ENCODE results near the gene SIM2. TPM values are rescaled to one million over a fixed set of nuclear protein-coding genes. Genes with fewer than 3 reads are reported as not detected.

SIM2 gene
- total RNA-seq, 1 donor from 2014 or later = 0.47 TPM

GRCh38 chr21:36699546-36700294, 805 bp downstream of the SIM2 start:
- Mint-ChIP-seq H3K4me3 (peak overlapping the region; percentile 47), H3K4me1 (ENCODE audit: low read depth) (no peaks in the 10 kb centered on the region), H3K27me3 (ENCODE audit: insufficient read depth) (peaks cover 60% of the 10 kb centered on the region), H3K36me3 (ENCODE audit: low read depth) (no peaks in the 10 kb centered on the region), H3K27ac (peak overlapping the region; percentile 69), H3K9me3 (no peaks in the 10 kb centered on the region)
- intact Hi-C loops (cut with micrococcal nuclease) = loop anchor here (5.0 to 10.0 kb wide), 2 partner anchors 48 to 225 kb away; no protein-coding TSS in a partner anchor
- DNase-seq (ENCODE audit: low spot score) = no peak

DNA sequence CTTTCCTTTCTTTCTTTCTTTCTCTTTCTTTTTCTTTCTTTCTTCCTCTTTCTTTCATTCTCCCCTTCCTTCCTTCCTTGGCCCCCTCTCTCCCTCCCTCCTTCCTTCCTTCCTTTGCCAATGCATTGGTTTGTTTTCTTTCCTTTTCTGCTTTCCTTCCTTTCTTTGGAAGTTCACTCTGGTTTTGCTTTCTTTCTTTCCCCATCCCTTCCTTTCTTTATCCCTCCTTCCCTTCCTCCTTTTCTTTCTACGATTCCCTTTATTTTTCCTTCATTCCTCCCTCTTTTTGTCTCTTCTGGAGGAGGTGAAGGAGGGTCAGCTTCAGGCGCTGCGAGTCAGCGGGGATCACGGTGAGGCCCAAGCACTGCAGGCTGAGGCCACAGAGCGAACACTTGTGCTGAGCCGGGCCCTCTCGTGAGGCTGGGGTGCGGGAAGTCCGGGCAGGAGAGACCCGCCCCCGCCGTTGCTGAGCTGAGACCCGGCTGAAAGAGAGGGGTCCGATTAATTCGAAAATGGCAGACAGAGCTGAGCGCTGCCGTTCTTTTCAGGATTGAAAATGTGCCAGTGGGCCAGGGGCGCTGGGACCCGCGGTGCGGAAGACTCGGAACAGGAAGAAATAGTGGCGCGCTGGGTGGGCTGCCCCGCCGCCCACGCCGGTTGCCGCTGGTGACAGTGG, 1.5 kb downstream of the SIM2 start:
- H3K27ac Mint-ChIP-seq = peak overlapping the region; percentile 69
- intact Hi-C loops (cut with micrococcal nuclease) = loop anchor here (5.0 to 10.0 kb wide), 2 partner anchors 47 to 224 kb away; no protein-coding TSS in a partner anchor
- no peaks in the 10 kb centered on the region for H3K9me3 Mint-ChIP-seq
- no peak for DNase-seq (ENCODE audit: low spot score)
- H3K4me3 Mint-ChIP-seq = peak overlapping the region; percentile 47
- no peaks in the 10 kb centered on the region for H3K36me3 Mint-ChIP-seq (ENCODE audit: low read depth)
- H3K4me1 Mint-ChIP-seq (ENCODE audit: low read depth) = no peaks in the 10 kb centered on the region
- H3K27me3 Mint-ChIP-seq (ENCODE audit: insufficient read depth) = peaks cover 58% of the 10 kb centered on the region

GRCh38 chr21:36700971-36701755, 2.2 kb downstream of the SIM2 start:
- intact Hi-C loops (cut with micrococcal nuclease) = loop anchor here (5.0 to 10.0 kb wide), 2 partner anchors 46 to 224 kb away; no protein-coding TSS in a partner anchor
- peak overlapping the region; percentile 44 for H3K27ac Mint-ChIP-seq
- H3K4me3 Mint-ChIP-seq = no peak overlapping the region

GRCh38 chr21:36701756-36702621, 3.1 kb downstream of the SIM2 start:
- Mint-ChIP-seq H3K27ac (peak overlapping the region; percentile 44), H3K27me3 (ENCODE audit: insufficient read depth) (peaks cover 60% of the 10 kb centered on the region), H3K4me3 (no peak overlapping the region), H3K9me3 (no peaks in the 10 kb centered on the region), H3K36me3 (ENCODE audit: low read depth) (no peaks in the 10 kb centered on the region), H3K4me1 (ENCODE audit: low read depth) (no peaks in the 10 kb centered on the region)
- DNase-seq (ENCODE audit: low spot score) = no peak
- intact Hi-C loops (cut with micrococcal nuclease) = loop anchor here (5.0 to 10.0 kb wide), 2 partner anchors 45 to 223 kb away; no protein-coding TSS in a partner anchor

More at GRCh38 chr21:36700971-36701755, 2.2 kb downstream of the SIM2 start:
- H3K4me1 Mint-ChIP-seq (ENCODE audit: low read depth) = no peaks in the 10 kb centered on the region
- no peaks in the 10 kb centered on the region for H3K9me3 Mint-ChIP-seq
- no peak for DNase-seq (ENCODE audit: low spot score)
- no peaks in the 10 kb centered on the region for H3K36me3 Mint-ChIP-seq (ENCODE audit: low read depth)
- peaks cover 60% of the 10 kb centered on the region for H3K27me3 Mint-ChIP-seq (ENCODE audit: insufficient read depth)

GRCh38 chr21:36702622-36702968, 3.7 kb downstream of the SIM2 start:
- no peaks in the 10 kb centered on the region for H3K36me3 Mint-ChIP-seq (ENCODE audit: low read depth)
- intact Hi-C loops (cut with micrococcal nuclease) = loop anchor here (5.0 to 10.0 kb wide), 2 partner anchors 45 to 222 kb away; no protein-coding TSS in a partner anchor
- H3K4me3 Mint-ChIP-seq = no peak overlapping the region
- peaks cover 61% of the 10 kb centered on the region for H3K27me3 Mint-ChIP-seq (ENCODE audit: insufficient read depth)
- H3K9me3 Mint-ChIP-seq = no peaks in the 10 kb centered on the region
- no peak for DNase-seq (ENCODE audit: low spot score)
- no peaks in the 10 kb centered on the region for H3K4me1 Mint-ChIP-seq (ENCODE audit: low read depth)
- H3K27ac Mint-ChIP-seq = no peak overlapping the region

- no peaks in the 10 kb centered on the region for H3K36me3 Mint-ChIP-seq (ENCODE audit: low read depth)
- no peak for DNase-seq (ENCODE audit: low spot score)
- no peak overlapping the region for H3K27ac Mint-ChIP-seq
- no peaks in the 10 kb centered on the region for H3K4me1 Mint-ChIP-seq (ENCODE audit: low read depth)
- intact Hi-C loops (cut with micrococcal nuclease) = loop anchor here (5.0 to 10.0 kb wide), 2 partner anchors 44 to 222 kb away; no protein-coding TSS in a partner anchor
- H3K9me3 Mint-ChIP-seq = no peaks in the 10 kb centered on the region
- no peak overlapping the region for H3K4me3 Mint-ChIP-seq
- peaks cover 61% of the 10 kb centered on the region for H3K27me3 Mint-ChIP-seq (ENCODE audit: insufficient read depth)
These were observed 4.2 kb downstream of the SIM2 start for GRCh38 chr21:36703123-36703522.

DNA sequence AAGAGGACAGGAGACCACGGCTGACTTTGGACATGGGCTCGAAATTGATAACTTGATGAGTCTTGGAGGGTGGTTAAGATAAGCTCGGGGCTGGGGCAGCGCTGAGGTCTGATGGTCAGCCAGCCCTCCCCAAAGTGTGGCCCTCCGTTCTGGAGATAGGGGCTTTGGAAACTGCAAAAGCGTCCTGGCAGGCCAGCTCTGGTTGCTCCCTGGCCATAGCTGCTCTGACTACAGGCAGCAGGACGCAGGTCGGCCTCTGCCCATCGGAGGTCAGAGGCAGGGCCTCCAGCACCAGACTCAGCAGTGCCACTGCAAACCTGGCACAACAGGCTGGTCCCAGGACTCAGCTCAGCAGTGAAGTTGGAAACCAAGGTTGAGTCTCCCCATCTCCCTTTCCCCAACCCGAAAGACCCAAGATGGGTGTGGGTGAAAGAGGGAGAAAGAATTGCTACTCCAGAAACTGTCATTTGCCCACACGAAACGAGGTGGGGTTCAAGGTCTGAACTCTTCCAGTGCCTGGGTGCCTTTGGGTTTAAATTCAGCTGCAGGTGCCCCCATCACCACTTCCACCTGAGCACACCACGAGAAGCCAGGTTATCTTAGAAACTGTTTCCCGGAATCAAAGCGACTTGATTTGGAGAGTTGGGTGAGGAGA, 4.8 kb downstream of the SIM2 start:
- H3K27me3 Mint-ChIP-seq (ENCODE audit: insufficient read depth) = peaks cover 66% of the 10 kb centered on the region
- H3K9me3 Mint-ChIP-seq = no peaks in the 10 kb centered on the region
- H3K36me3 Mint-ChIP-seq (ENCODE audit: low read depth) = no peaks in the 10 kb centered on the region
- DNase-seq (ENCODE audit: low spot score) = no peak
- intact Hi-C loops (cut with micrococcal nuclease) = loop anchor here (5.0 to 10.0 kb wide), 2 partner anchors 44 to 221 kb away; no protein-coding TSS in a partner anchor
- H3K27ac Mint-ChIP-seq = no peak overlapping the region
- H3K4me1 Mint-ChIP-seq (ENCODE audit: low read depth) = no peaks in the 10 kb centered on the region
- H3K4me3 Mint-ChIP-seq = no peak overlapping the region

- Mint-ChIP-seq H3K36me3 (ENCODE audit: low read depth) (no peaks in the 10 kb centered on the region), H3K9me3 (no peaks in the 10 kb centered on the region), H3K4me1 (ENCODE audit: low read depth) (no peaks in the 10 kb centered on the region), H3K4me3 (no peak overlapping the region), H3K27me3 (ENCODE audit: insufficient read depth) (peaks cover 67% of the 10 kb centered on the region), H3K27ac (no peak overlapping the region)
- intact Hi-C loops (cut with micrococcal nuclease) = loop anchor here (5.0 to 10.0 kb wide), 2 partner anchors 43 to 220 kb away; no protein-coding TSS in a partner anchor
- no peak for DNase-seq (ENCODE audit: low spot score)
These were observed 5.5 kb downstream of the SIM2 start for GRCh38 chr21:36704281-36704957.

DNA sequence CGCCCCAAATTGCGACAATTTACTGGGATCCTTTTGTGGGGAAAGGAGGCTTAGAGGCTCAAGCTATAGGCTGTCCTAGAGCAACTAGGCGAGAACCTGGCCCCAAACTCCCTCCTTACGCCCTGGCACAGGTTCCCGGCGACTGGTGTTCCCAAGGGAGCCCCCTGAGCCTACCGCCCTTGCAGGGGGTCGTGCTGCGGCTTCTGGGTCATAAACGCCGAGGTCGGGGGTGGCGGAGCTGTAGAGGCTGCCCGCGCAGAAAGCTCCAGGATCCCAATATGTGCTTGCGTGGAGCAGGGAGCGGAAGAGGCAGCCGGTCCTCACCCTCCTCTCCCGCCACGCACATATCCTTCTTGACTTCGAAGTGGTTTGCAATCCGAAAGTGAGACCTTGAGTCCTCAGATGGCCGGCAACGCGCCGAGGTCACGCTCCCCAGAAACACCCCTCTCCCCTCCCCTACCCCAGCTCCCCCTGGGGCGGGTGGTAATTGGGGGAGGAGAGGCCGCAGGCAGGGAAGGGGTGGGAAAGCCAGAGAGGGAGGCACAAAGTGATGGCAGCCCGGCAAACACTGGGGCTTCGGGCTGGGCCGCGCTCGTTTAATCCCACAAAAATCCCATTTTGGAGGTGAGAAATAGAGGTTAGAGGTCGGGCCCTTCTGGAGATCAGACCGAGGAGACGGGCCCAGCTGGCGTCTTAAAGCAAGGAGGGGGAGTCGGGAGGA, 6.2 kb downstream of the SIM2 start:
- H3K27me3 Mint-ChIP-seq (ENCODE audit: insufficient read depth) = peaks cover 70% of the 10 kb centered on the region

GRCh38 chr21:36705679-36706481, 7.0 kb downstream of the SIM2 start:
- H3K4me1 Mint-ChIP-seq (ENCODE audit: low read depth) = no peaks in the 10 kb centered on the region
- no peak for DNase-seq (ENCODE audit: low spot score)

More for the DNA sequence above, 6.2 kb downstream of the SIM2 start:
- Mint-ChIP-seq H3K36me3 (ENCODE audit: low read depth) (no peaks in the 10 kb centered on the region), H3K4me3 (no peak overlapping the region), H3K27ac (no peak overlapping the region), H3K4me1 (ENCODE audit: low read depth) (no peaks in the 10 kb centered on the region), H3K9me3 (no peaks in the 10 kb centered on the region)
- no peak for DNase-seq (ENCODE audit: low spot score)
- intact Hi-C loops (cut with micrococcal nuclease) = loop anchor here (5.0 to 10.0 kb wide), 2 partner anchors 42 to 220 kb away; no protein-coding TSS in a partner anchor

More at GRCh38 chr21:36705679-36706481, 7.0 kb downstream of the SIM2 start:
- intact Hi-C loops (cut with micrococcal nuclease) = loop anchor here (10.0 kb wide), 1 partner anchor 219 kb away; no protein-coding TSS in a partner anchor
- H3K9me3 Mint-ChIP-seq = no peaks in the 10 kb centered on the region
- H3K36me3 Mint-ChIP-seq (ENCODE audit: low read depth) = no peaks in the 10 kb centered on the region
- H3K4me3 Mint-ChIP-seq = no peak overlapping the region
- H3K27ac Mint-ChIP-seq = no peak overlapping the region
- H3K27me3 Mint-ChIP-seq (ENCODE audit: insufficient read depth) = peaks cover 72% of the 10 kb centered on the region
